Kidney tubule cell (primary cell): Measurements from ENCODE around the gene UBE2D3.
A peak's percentile ranks its signal among the peaks of the same experiment; 100 is the strongest.

Source experiments
- DNase-seq: peaks from one replicate; pipeline ENCODE4 v3.0.0-alpha.2; 2018; ENCODE audit warnings: low spot score

Gene UBE2D3

DNA sequence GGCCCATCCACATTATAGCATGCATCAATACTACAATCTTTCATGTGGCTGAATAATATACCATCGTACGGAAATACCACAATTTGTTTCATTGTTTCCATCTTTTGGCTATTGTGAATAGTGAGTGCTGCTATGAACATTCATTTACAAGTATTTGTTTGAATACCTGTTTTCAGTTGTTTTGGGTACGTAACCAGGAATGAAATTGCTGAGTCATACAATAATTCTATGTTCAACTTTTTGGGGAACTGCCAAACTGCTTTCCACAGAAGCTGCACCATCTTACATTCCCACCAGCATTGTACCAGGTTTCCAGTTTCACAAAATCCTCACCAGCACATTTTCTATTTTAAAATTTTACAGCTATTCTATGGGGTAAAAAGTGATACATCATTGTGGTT, 38.0 kb downstream of the UBE2D3 start:
- peak; percentile 35 for DNase-seq

DNA sequence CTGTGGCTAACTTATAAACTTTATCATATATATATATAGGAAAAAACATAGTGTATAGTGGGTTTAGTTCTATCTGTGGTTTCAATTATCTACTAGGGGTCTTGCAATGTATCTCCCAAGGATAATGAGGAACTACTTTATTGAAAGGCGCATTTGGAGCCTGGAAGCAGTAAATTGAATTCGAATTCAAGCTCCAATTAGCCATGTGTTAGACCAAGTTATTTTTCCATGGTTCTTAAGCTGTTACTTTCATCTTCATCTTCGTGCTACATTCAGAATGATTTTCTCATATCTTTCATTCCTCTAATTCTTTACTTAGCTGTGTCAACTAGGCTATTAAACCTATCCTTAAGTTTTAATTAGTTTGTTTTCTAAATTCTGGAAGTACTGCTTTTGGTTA, 39.4 kb downstream of the UBE2D3 start:
- no peak for DNase-seq

DNA sequence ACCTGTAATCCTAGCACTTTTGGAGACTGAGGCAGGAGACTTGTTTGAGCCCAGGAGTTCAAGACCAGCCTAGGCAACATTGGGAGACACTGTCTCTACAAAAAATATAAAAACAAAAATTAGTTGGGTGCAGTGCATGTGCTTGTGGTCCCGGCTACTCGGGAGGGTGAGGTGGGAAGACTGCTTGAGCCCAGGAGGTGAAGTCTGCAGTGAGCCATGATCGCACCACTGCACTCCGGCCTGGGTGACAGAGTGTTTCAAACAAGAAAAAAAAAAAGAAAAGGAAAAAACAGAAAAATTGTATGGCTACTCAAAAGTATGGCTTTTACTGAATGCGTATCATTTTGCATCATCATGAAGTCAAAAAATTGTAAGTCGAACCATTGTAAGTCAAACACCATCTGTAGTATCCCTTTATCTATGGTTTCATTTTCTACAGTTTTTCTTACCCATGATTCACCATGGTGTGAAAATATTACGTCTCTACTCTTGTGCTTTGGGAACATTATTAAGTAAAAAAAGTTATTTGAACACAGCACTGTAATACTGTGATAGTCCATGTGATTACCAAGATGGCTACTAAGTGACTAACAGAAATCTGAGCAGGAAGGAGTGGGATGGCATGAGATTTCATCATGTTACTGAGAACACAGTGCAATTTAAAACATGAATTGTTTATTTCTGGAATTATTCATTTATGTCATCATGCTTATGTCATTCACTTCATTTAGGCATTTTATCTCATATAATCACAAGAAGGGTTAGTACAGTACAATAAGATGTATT, 40.1 kb downstream of the UBE2D3 start:
- peak; percentile 39 for DNase-seq

DNA sequence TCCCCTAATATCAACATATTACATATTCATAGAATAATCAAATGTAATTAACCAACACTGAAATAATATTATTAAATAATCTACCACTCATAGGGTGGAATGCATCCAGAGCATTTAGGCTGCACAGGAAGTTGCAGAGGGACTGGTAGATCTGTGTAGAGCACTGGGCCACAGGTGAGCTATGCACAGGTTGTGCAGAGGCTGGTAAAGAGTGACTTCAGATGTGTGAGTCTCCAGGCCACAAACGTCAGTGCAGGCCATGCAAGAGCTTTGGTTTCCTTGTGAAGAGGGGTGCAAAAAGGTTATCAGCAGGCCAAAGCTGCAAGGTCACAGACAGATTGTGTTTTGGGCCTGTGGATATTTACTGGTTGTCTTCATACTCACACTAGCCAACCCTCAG, 41.1 kb downstream of the UBE2D3 start:
- DNase-seq = no peak

DNA sequence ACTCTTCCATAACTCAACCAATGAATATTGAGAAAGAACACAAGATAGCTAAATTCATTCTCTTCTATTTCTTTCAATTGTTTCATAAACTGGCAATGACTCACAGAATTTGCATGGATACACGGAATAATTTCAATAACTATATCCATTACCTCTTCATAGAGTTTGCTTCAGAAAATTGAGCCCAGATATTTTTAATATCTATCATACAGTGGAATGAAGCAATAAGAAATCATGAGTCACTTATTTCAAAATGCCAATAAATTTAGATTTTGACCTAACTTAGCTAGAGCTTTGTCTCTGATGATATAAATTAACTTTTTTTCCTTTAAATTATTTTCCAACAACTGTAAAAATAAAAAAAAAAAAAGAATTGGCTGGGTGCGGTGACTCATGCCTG, 44.3 kb downstream of the UBE2D3 start:
- DNase-seq = no peak

DNA sequence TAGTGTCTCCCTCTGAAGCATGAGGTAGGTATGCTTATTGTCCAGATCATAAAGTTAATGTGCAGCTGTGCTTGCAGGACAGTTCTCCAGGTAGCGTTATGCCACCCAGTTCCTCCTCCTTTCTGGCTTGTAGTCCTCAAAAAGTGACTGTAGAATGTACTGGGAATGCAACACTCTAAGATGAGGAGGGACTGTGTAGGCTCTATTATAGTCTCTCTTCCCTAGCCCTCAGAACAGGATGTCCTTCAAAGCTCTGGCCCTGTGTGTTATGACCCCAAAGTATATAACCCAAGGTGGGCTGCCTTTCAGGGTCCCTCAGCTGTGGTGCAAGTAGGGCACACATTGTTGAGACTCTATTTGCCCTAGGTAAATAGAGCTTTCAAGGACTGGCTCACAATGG, 45.8 kb downstream of the UBE2D3 start:
- DNase-seq = peak; percentile 12

DNA sequence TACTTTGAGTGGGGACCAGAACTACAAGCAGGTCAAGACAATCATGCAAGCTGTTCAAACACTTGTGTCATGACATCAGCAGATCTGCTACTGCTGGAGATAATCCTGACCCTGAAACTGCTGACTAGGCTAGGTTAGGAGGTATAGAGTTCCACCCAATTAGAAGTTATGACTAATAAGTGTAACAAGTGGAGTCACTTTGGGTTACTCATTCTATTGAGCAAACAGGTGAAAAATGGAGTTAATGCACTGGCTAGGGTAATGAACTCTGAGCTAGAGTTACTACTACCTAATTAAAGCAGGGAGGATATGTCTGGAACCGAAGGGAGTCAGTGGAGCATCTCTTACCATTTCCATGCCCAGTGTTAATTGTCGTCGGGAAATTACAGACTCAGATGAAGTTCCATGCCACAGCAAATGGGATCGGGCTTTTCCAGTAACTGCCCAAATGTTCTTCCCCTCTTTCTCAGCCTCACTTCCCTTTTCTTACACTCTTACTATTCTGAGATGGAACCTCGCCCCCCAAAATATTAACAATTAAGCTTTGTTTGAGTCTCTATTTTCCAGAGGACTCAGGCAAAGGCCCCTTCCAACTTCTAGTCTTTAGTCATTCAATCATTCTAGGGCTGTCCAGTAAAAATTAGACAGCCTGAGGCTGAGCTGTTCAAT, 46.7 kb downstream of the UBE2D3 start:
- DNase-seq = peak; percentile 94

DNA sequence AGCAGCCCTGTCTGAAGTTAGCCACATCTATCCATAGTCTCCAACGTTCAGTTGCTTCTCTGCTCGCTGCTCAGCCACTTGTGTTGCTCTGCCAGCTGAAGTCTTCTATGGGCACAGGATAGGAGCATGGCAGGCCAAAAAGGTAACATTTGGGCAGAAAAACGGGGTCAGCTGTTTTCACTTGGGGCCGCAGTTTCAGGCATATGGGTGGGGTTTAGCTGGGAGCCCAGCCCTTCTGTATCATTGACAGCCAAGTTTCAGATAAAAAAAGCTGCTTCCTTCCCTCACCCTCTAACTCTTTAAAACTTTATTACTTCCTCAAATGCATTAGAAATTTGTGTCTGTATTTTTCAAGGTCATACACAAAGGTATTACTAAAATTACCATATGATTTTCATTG, 48.1 kb downstream of the UBE2D3 start:
- DNase-seq = no peak

DNA sequence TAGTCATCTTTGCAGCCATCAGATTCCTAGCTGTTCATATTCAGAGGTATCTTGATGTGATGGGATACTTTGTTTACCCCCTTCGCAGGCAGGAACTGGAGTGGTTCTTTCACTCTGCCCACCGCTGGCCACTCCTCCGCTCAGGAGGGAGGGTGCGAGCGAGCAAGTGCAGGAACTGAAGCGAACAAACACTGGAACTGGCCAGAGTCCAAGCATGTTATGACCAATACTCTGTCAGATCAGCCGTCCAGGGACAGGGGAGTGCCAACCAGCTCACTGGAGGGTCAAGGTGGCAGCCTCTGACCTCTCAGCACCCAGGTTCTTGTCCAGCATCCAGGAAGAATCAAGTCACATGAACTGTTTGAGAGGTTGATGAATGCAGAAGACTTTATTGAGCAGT, 48.6 kb downstream of the UBE2D3 start:
- DNase-seq = peak; percentile 81

DNA sequence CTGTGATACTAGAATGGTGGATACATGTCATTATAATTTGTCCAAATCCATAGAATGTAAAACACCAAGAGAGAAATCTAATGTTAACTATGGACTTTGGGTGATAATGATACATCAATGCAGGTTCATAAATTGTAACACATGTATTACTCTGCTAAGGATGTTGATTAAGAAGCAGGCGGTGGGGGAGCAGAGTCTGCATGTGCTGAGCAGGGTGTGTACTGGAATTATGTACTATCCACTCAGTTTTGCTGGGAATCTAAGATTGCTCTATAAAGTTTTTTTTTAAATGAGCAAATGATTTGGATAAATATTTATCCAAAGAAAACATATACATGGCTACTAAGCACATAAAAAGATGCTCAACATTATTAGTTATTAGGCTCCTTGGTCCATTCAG, 51.5 kb downstream of the UBE2D3 start:
- DNase-seq = no peak

DNA sequence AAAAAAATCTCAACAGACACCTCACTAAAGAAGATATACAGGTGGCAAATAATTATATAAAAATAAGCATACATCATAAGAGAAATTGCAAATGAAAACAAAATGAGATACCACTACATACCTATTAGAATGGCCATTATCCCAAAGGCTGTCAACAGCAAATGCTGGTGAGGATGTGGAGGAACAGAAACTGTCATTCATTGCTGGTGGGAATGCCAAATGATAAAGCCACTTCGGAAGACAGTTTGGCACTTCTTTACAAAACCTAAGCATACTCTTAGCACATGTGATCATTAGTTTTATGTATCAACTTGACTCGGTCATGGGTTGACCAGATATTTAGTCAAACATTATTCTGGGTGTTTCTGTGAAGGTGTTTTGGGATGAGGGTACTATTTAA, 53.1 kb downstream of the UBE2D3 start:
- no peak for DNase-seq

DNA sequence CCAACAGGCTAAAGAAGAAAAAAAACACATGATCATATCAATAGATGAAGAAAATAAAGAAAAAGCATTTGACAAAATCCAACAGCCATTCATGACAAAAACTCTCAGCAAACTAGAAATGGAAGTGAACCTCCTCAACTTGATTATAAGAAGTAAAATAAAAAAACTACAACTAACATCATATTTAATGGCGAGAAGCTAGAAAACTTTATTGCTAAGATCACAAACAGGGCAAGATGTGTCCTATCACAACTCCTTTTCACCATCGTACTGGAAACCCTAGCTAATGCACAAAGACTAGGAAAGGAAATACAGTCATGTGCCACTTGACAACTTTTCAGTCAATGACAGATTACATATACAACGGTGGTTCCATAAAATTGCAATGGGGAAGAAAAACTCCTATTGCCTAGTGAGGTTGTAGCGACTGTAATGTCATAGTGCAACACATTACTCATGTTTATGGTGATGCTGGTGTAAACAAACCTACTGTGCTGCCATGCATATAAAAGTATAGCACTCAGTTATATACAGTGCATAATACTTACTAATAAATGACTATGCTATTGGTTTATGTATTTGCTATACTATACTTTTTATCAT, 54.5 kb downstream of the UBE2D3 start:
- no peak for DNase-seq

DNA sequence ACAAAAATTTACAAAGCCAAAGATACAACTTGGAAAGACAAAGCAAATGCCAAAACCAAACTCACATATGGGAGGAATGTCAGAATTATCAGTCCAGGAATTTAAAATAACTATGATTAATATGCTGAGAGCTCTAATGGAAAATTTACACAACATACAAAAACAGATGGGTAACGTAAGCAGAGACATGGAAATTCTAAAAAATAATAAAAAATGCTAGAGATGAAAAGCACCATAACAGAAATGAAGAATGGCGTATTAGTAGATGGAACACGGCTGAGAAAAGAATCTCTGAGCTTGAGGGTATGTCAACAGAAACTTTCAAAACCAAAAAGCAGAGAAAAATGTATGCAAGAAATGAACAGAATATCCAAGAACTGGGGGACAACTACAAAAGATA, 62.5 kb downstream of the UBE2D3 start:
- no peak for DNase-seq

DNA sequence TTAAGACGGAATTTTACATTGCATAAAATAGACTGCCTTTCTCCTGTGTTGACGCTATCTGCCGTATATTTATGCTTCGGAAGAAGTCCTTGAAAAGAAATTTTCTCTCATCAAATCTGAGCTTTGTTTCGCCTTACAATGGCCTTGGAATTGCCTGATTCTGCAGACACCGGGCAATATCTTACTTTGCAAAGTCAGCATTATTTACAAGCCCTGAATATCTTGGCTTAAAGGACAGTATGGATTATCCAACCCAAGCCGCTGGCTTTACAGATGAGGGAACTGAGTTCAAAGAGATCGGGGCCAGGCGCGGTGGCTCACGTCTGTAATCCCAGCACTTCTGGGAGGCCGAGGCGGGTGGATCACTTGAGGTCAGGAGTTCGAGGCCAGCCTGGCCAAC, 65.4 kb downstream of the UBE2D3 start:
- no peak for DNase-seq

DNA sequence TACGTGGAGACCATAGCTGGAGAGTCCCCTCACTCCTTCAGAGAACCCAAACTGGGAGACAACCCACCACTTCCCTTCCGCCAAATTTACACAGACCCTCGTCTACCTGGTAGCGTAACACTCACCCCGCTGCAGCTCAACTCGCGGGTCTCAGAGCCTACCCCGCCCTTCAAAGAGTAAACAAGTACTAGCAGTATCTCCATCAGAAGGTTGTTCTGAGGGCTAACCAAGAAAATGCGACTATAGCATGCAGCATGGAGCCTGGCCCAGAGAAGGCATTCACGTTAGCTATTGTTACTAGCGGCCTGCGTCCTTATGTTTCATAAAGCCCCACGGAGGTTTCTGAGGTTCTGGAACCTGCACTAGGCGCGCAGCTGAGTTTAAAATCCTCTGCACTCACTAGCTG, 66.1 kb downstream of the UBE2D3 start:
- no peak for DNase-seq

DNA sequence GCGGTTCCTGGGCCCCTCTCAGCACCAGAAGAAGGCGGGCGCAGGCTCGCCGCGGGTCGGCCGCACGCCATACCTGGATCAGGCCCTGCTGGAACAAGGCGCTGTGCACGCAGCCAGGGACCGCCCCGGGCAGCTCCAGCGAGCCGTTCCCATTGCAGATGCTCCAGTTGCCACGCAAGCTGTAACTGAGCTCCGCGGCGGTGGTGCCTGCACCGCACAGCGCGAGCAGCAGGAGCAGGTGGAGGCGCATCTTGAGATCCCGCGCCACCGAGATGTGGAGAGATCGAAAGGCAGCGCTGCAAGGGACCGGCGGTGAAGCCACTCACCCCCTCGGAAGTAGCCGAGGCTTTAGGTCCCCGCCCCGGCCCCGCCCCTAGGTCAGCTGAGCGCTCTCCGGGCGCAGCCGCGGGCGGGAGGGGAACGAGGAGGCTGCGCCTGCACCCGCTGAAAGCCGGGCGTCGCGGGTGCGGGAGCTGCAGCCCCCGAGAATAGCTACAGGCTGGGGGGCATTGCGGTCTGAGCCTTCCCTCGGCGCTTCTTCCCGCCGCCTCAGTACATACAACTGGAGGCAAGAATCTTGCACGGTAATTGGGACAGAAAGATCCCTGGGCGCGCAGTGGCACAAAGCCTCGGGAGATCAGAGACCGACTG, 66.6 kb downstream of the UBE2D3 start, which contains the start of gene MANBA:
Gene MANBA (minus strand): TSS at position 324 of the 651 bp plus-strand sequence. CDS start 74 bp downstream, at position 250.
- peak; percentile 82 for DNase-seq

DNA sequence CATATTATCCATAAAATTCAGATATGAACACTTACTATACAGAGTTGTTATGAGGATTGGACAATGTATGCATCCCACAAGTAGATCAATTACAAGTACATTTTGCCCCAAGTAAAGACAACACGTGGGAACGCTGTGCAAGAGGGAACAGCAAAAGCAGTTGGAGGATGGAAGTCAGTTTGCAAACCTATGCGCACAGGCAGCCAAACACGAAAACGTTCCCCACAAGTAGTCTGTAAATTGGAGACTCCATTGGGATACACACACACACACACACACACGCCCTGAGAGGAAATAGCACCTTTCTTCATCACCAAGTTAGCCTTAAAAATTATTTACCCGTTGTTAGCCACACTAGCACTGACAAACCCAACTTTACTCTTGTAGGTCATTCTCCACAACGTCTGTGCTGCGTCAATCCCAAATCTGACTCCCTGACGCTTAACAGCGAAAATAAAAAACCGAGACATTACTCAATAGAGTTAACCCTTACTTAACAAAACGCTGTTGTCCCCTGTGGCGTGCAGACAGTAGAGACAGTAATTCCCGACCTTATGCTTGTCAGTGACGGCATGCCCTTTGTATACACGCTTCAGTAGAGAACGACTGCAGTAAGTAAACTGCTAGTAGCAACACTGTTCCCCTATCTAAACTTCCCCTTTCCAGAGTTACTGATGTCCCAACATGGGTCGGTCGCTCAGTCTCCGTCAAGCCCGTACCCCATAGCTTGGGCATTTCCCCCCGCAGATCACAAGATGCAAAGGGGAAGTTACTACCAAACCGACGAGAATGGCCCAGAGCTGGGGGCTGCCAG, 67.3 kb downstream of the UBE2D3 start:
- DNase-seq = peak; percentile 69

DNA sequence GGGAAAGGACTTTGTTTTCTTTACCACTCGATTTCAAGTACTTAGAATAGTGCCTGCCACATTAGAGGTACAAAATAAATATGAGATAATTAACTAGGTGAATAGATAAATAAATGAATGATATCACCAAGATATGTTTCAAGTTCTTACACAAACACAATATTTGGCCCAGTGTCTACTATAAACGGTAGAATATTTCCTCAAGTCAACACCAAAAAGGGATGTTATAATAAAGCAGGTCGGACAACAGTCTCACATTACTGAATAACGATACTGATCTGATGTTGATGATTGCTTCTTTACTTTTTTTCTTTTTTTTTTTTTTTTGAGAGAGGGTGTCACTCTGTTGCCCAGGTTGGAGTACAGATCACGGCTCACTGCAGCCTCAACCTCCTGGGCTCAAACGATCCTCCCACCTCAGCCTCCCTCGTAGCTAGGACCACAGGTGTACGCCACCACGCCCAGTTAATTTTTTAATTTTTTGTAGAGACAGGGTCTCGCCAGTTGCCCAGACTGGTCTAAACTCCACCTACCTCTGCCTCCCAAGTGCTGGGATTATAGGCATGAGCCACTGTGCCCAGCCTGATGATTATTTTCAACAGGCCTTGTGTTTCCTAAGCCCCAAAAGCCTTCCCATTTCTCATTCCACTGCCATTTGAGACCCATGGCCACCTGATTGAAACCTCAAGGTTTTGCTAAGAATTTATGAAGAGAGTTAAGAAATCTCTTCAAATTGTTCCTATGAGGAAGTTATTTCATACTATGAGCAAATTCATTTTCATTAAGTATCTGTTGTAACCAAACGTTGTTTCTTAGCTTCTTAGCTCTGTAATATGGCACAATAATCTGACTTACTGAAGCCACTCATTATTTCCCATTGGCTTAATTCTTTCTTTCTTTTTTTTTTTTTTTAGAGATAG, 68.8 kb downstream of the UBE2D3 start:
- DNase-seq = no peak

DNA sequence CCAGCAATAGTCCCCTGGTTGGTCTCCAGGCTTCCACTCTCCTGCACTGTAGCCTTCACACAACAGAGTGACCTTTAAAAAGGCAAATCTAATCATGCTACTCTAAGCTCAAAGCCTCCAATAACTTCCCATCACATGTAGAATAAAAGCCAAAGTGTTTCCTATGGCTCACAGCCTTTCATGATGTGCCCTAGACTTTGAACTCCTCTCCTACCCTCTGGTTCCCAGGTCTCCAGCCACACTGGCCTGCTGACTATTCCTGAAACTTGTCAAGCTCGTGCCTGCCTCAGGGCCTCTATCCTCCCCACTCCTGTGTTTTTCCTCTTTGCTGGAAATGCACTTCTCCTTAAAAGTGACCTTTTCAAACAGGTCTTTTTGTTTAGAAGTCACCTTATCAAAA, 69.7 kb downstream of the UBE2D3 start:
- no peak for DNase-seq

DNA sequence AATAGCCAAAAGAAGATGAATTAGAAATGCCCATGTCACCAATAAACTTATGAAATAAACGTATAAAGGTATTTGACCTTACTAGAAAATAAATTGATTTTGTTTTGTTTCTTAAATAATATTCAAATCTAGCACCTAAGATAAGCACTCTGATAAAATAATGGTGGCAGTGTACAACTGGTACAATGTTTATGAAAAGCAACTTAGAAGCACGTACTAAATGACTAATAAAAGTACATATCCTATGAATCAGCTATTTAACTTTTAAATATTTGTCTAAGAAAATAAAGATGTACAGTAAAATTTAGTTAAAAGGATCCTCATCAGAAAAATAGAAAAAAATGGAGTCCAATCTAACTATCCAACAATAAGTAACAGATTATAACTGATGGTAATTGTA, 73.3 kb downstream of the UBE2D3 start:
- no peak for DNase-seq

DNA sequence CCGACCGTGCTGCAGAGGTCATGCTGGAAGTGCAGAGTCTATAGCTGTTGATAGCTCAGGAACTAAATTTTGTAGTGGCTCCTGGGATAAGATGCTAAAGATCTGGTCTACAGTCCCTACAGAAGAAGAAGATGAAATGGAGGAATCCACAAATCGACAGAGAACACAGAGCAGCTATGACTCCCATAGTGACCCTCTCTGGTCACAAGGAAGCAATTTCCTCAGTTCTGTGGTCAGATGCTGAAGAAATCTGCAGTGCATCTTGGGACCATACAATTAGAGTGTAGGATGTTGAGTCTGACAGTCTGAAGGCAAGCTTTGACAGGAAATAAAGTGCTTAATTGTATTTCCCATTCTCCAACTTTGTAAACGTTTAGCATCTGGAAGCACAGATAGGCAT, 75.4 kb downstream of the UBE2D3 start:
- no peak for DNase-seq
